Testis (tissue), 2 donors: ENCODE results near the gene SFMBT2.

Experiments used
- POLR2A ChIP-seq: fragments of 450-650 bp; IDR thresholded peaks from one replicate; pipeline ENCODE4 v1.6.1; 2017; ENCODE audit warnings: antibody characterized with exemption, mild to moderate bottlenecking, moderate library complexity
- TF ChIP-seq, protein P1 (sequence below), 3 experiments: fragments of 450-650 bp in 2 of 3; fragments of 200-600 bp in 1 of 3; sonication (generic) in 1 of 3; IDR thresholded peaks; one replicate each; pipeline ENCODE4 v1.5.1; 2016 to 2019; ENCODE audit warnings: antibody characterized with exemption in 3 of 3, mild to moderate bottlenecking in 2 of 3, moderate library complexity in 1 of 3

DNA sequence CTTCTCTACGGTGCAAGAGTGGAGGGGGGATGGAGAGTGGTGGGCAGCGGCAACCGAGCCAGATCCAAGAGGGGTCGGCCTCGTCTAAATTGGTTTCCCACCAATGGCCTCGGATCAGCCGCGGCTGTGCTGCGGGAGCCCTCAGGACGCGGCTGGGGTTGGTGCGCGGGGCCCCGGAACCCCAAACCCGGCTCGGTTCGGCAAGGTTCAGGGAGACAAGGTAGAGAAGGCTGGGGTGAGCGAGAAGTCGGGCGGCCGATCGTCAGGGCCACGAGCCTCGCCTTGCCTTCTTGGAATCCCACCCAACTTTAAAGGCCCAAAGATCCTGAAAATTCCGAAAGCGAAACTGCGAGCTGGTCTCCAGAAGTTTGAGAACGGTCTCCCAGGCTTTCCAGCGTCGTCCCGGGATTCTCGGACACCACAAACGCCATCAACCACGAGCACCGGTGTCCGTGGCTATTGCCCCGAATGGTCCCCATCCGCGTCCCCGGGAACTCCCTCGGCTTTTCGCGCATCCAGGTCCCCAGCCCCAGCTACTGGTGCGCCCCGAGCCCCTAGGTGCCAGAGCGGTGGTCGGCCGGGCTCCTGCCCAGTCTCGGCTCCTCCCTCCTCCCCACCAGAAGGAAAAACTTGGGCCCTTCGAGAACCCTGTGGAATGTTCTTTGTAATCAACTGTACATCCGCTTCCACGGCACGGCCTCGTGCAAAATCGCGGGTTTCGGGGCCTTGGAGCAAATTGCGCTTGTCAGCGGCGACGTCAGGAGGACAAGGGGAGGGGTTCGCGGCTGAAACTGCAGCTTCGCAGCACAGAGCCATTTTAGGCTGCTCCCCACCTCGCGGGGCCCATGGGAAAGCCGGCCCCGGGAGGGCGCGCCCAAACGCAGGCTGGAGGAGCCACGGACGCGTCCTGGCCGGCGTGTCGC, 3.2 kb downstream of the SFMBT2 start:
- TF ChIP-seq POLR2A: no peak
- TF ChIP-seq, protein P1, sequence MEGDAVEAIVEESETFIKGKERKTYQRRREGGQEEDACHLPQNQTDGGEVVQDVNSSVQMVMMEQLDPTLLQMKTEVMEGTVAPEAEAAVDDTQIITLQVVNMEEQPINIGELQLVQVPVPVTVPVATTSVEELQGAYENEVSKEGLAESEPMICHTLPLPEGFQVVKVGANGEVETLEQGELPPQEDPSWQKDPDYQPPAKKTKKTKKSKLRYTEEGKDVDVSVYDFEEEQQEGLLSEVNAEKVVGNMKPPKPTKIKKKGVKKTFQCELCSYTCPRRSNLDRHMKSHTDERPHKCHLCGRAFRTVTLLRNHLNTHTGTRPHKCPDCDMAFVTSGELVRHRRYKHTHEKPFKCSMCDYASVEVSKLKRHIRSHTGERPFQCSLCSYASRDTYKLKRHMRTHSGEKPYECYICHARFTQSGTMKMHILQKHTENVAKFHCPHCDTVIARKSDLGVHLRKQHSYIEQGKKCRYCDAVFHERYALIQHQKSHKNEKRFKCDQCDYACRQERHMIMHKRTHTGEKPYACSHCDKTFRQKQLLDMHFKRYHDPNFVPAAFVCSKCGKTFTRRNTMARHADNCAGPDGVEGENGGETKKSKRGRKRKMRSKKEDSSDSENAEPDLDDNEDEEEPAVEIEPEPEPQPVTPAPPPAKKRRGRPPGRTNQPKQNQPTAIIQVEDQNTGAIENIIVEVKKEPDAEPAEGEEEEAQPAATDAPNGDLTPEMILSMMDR (IDR thresholded peaks at IDR 0.05): no peak
